ENCODE measurements around the gene CTDSP2. TPM values are rescaled to one million over a fixed set of nuclear protein-coding genes. Genes with fewer than 3 reads are reported as not detected.

The CTDSP2 gene
- total and polyA plus RNA-seq, 2 donors (not counting 3 experiments of a cell fraction or from before 2014, with no cell fraction given) = 142 to 146 TPM

DNA sequence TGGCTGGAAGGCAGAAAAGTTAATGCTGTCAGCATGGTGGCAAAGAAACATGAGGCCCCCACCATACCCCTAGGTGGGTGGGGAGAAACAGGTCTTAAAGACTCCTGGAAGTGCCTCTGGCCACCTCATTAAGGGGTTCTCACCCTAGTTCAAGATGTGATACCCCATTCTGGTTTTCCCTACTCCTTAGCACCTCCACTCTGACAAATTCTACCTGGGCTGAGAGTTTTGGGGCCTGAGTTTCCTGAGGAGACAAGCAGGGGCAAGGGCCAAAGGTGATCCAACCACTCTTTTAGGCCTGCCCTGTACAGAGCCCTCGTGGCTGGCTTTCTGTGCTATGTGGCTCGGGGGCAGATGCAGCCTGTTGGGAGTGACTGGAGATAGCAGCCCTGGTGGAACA, 20.1 kb downstream of the CTDSP2 start:
- H3K4me1 ChIP-seq (ENCODE audit: control insufficient read depth, extremely low read depth, insufficient read depth, low read length) = no peaks in the 10 kb centered on the region
- H2AFZ ChIP-seq (ENCODE audit: low read depth, low read length) = no peak overlapping the region
- intact Hi-C loops (cut with micrococcal nuclease) = no loop called here
- ChIA-PET CTCF (interaction anchor here (1.1 kb wide), 1 partner anchor 72 kb away, joined by 3 read pairs; no protein-coding TSS in a partner anchor), POLR2A (no interaction called here)
- H3K9me3 ChIP-seq (replicated peaks; ENCODE audit: control insufficient read depth, insufficient read depth, low read length) = no peaks in the 10 kb centered on the region
- H3K9ac ChIP-seq (replicated peaks; ENCODE audit: extremely low read depth, insufficient read depth, low read length) = no peak overlapping the region
- FAIRE-seq (no peak), DNase-seq (ENCODE audit: low read depth, low spot score) (no peak)
- dilution Hi-C loops (cut with MboI; ENCODE audit: extremely low pct_ligation_motif_present, low sequenced_read_pairs) = no loop called here
- H3K36me3 ChIP-seq (ENCODE audit: control insufficient read depth in 2 of 2, extremely low read depth in 1 of 2, insufficient read depth in 2 of 2, low read length in 2 of 2) = peaks cover 36 to 65% of the 10 kb centered on the region in 2 experiments
- H3K4me3 ChIP-seq (replicated peaks in 1 of 3; ENCODE audit: insufficient read depth in 1 of 3, low read depth in 1 of 3, low read length in 3 of 3) = no peak overlapping the region
- no peak overlapping the region for H3K4me2 ChIP-seq (ENCODE audit: insufficient read depth, low read length)
- H3K27ac ChIP-seq (ENCODE audit: insufficient read depth, low read depth, low read length) = no peak overlapping the region
- H3K79me2 ChIP-seq (ENCODE audit: control insufficient read depth, insufficient read depth, low read length) = peaks cover 22% of the 10 kb centered on the region
- TF ChIP-seq MYC (IDR thresholded peaks at IDR 0.05; ENCODE audit: low read depth, low read length) = no peak
- TF ChIP-seq POLR2A (IDR thresholded peaks at IDR 0.05; ENCODE audit: low read depth, low read length) = no peak
- no peak for TF ChIP-seq GATA2 (IDR thresholded peaks at IDR 0.05; ENCODE audit: insufficient read depth, insufficient read length, low read depth, low read length)
- TF ChIP-seq, protein P1, sequence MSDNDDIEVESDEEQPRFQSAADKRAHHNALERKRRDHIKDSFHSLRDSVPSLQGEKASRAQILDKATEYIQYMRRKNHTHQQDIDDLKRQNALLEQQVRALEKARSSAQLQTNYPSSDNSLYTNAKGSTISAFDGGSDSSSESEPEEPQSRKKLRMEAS (IDR thresholded peaks at IDR 0.05; ENCODE audit: insufficient read depth, insufficient read length) = no peak
- TF ChIP-seq EZH2 (IDR thresholded peaks at IDR 0.05; ENCODE audit: borderline replicate concordance, low read depth, low read length, severe bottlenecking) = no peak
- TF ChIP-seq POLR2AphosphoS5 (IDR thresholded peaks at IDR 0.05; ENCODE audit: insufficient read depth, low read depth, low read length) = no peak
- no peak for TF ChIP-seq FOS (IDR thresholded peaks at IDR 0.05; ENCODE audit: borderline replicate concordance, insufficient read depth, low read length)
- TF ChIP-seq, protein P2, sequence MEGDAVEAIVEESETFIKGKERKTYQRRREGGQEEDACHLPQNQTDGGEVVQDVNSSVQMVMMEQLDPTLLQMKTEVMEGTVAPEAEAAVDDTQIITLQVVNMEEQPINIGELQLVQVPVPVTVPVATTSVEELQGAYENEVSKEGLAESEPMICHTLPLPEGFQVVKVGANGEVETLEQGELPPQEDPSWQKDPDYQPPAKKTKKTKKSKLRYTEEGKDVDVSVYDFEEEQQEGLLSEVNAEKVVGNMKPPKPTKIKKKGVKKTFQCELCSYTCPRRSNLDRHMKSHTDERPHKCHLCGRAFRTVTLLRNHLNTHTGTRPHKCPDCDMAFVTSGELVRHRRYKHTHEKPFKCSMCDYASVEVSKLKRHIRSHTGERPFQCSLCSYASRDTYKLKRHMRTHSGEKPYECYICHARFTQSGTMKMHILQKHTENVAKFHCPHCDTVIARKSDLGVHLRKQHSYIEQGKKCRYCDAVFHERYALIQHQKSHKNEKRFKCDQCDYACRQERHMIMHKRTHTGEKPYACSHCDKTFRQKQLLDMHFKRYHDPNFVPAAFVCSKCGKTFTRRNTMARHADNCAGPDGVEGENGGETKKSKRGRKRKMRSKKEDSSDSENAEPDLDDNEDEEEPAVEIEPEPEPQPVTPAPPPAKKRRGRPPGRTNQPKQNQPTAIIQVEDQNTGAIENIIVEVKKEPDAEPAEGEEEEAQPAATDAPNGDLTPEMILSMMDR (IDR thresholded peaks at IDR 0.05; ENCODE audit: extremely low read depth in 1 of 2, insufficient read depth in 1 of 2, low read depth in 1 of 2, low read length in 2 of 2) = no peak
- peaks cover 2% of the 10 kb centered on the region for H4K20me1 ChIP-seq (replicated peaks; ENCODE audit: control insufficient read depth, extremely low read depth, insufficient read depth, low read length)
- H3K9me1 ChIP-seq (replicated peaks; ENCODE audit: control insufficient read depth, extremely low read depth, insufficient read depth, low read length) = no peaks in the 10 kb centered on the region
- no TSS peak for BruUV-seq (replicated peaks)
- H3K27me3 ChIP-seq (ENCODE audit: control insufficient read depth in 2 of 2, insufficient read depth in 2 of 2, low read length in 2 of 2) = no peaks in the 10 kb centered on the region
